ENCODE data around the gene SCN2B. TPM values are rescaled to one million over a fixed set of nuclear protein-coding genes. Genes with fewer than 3 reads are reported as not detected.
"Not testable (repeated sequence)": the region's sequence is repeated elsewhere in the genome, so short reads cannot be mapped to it uniquely, and the experiment has no call there.

The SCN2B gene
- total and polyA plus RNA-seq, 2 experiments from 2014 or later, result 0.87 to 1.5 TPM

DNA sequence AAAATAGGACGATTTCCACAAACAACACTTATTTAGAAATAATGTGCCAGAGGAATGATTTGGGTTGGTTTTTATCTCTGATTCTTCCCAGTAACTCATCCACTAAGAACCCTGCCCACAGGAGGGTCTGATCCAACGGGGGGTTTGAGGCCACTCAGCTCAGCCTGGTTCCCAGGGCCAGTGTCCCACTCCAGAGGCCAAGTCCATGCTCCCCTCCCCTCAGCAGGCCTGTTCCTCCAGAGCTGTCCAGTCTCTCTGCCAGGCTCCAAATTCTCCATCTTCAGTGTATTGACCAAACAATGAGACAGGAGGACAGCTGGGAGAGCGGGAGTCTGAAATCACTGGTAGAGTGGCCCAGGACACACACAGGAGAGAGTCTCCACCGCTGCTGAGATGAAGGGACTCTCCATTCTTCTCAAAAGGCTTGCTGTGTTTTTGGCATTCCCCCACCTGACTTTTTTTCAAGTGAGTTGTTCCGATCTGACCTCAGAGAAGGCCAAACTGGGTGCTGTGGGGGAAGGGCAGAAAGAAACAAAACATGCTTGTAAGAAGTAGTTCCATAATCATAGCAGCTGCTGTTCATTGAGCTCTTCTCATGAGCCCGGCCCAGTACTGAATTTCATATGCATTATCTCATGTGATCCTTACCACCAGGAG lies 17.6 kb upstream of the SCN2B start:
- H3K36me3 ChIP-seq, result no peaks in the 10 kb centered on the region
- no peak overlapping the region for H3K4me3 ChIP-seq
- H3K4me1 ChIP-seq (ENCODE audit: low read depth), result peaks cover 15% of the 10 kb centered on the region
- H3K27me3 ChIP-seq, result no peaks in the 10 kb centered on the region
- H3K9me3 ChIP-seq (ENCODE audit: low read depth), result no peaks in the 10 kb centered on the region
- no peak overlapping the region for H3K27ac ChIP-seq
- no peak for DNase-seq (ENCODE audit: low read depth in 1 of 2, low spot score in 1 of 2)
- TF ChIP-seq, protein P1, sequence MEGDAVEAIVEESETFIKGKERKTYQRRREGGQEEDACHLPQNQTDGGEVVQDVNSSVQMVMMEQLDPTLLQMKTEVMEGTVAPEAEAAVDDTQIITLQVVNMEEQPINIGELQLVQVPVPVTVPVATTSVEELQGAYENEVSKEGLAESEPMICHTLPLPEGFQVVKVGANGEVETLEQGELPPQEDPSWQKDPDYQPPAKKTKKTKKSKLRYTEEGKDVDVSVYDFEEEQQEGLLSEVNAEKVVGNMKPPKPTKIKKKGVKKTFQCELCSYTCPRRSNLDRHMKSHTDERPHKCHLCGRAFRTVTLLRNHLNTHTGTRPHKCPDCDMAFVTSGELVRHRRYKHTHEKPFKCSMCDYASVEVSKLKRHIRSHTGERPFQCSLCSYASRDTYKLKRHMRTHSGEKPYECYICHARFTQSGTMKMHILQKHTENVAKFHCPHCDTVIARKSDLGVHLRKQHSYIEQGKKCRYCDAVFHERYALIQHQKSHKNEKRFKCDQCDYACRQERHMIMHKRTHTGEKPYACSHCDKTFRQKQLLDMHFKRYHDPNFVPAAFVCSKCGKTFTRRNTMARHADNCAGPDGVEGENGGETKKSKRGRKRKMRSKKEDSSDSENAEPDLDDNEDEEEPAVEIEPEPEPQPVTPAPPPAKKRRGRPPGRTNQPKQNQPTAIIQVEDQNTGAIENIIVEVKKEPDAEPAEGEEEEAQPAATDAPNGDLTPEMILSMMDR (IDR thresholded peaks at IDR 0.05; ENCODE audit: low read depth, low read length), result no peak

GRCh38 chr11:118192817-118193216 lies 16.4 kb upstream of the SCN2B start:
- not testable (repeated sequence) for DNase-seq (ENCODE audit: low read depth in 1 of 2, low spot score in 1 of 2); H3K27me3 ChIP-seq; H3K9me3 ChIP-seq (ENCODE audit: low read depth); H3K36me3 ChIP-seq; H3K27ac ChIP-seq; H3K4me3 ChIP-seq; H3K4me1 ChIP-seq (ENCODE audit: low read depth)

GRCh38 chr11:118190942-118191506 lies 14.6 kb upstream of the SCN2B start:
- DNase-seq (ENCODE audit: low read depth in 1 of 2, low spot score in 1 of 2); H3K4me3 ChIP-seq; H3K4me1 ChIP-seq (ENCODE audit: low read depth); H3K9me3 ChIP-seq (ENCODE audit: low read depth); H3K36me3 ChIP-seq; H3K27ac ChIP-seq: not testable (repeated sequence)
- peaks cover 16% of the 10 kb centered on the region for H3K27me3 ChIP-seq

DNA sequence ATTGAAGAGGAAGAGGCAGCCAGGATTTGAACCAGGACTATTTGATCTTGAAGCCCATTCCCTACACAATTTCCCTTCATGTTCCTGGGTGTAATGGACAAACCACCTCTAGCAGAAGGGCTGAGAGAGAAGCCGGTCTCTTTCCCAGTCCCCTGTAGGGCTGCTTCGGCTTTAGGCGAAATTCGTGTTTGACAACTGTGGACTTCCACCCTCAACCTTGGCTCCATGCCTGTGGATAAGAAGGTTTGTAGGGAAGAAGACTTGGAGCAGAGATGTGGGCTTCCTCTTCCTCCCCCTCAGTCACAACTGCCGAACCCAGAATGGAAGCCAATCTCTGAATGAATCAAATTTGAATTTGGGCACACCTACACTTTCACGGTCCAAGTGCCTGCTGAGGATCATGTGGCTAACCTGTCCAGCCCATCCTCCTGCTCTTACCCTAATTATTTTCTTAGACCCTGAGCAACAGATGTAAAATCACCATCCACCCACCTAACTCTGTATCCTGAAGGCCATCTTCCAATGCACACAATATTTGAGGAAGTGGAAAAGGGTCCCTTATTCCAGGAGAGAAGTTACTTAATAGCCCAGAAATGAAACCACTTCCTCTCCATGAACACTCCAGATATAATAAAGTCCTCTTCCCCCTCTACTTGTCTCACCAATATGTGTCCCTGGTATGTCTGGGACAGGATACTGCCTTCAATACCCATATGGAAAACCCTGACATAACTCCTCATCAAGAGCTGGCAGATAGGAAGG lies 10.1 kb upstream of the SCN2B start:
- H3K4me1 ChIP-seq (ENCODE audit: low read depth), result no peaks in the 10 kb centered on the region
- TF ChIP-seq, protein P1 (IDR thresholded peaks at IDR 0.05; ENCODE audit: low read depth, low read length), result no peak
- H3K36me3 ChIP-seq, result no peaks in the 10 kb centered on the region
- no peaks in the 10 kb centered on the region for H3K9me3 ChIP-seq (ENCODE audit: low read depth)
- H3K27me3 ChIP-seq, result peaks cover 20% of the 10 kb centered on the region
- no peak for DNase-seq (ENCODE audit: low read depth in 1 of 2, low spot score in 1 of 2)
- no peak overlapping the region for H3K27ac ChIP-seq
- no peak overlapping the region for H3K4me3 ChIP-seq

- TF ChIP-seq, protein P1 (IDR thresholded peaks at IDR 0.05; ENCODE audit: low read depth, low read length), result no peak
- no peaks in the 10 kb centered on the region for H3K36me3 ChIP-seq
- peaks cover 20% of the 10 kb centered on the region for H3K27me3 ChIP-seq
- H3K9me3 ChIP-seq (ENCODE audit: low read depth), result no peaks in the 10 kb centered on the region
- DNase-seq (ENCODE audit: low read depth in 1 of 2, low spot score in 1 of 2), result no peak
- no peak overlapping the region for H3K27ac ChIP-seq
- H3K4me1 ChIP-seq (ENCODE audit: low read depth), result peaks cover 4% of the 10 kb centered on the region
- H3K4me3 ChIP-seq, result no peak overlapping the region
These were observed 8.5 kb upstream of the SCN2B start for GRCh38 chr11:118184784-118185579.

GRCh38 chr11:118183691-118184090 lies 7.3 kb upstream of the SCN2B start:
- not testable (repeated sequence) for H3K4me1 ChIP-seq (ENCODE audit: low read depth); H3K9me3 ChIP-seq (ENCODE audit: low read depth); H3K4me3 ChIP-seq; H3K36me3 ChIP-seq; DNase-seq (ENCODE audit: low read depth in 1 of 2, low spot score in 1 of 2); H3K27ac ChIP-seq
- peaks cover 20% of the 10 kb centered on the region for H3K27me3 ChIP-seq

Measured in cardiac muscle cell (in vitro differentiated cells and primary cell).